Measurements from ENCODE around the gene SPTBN2.

GRCh38 chr11:66734215-66734614, 5.2 kb upstream of the SPTBN2 start:
- TF ChIP-seq CTCF (IDR thresholded peaks at IDR 0.05) (no peak), POLR2A (IDR thresholded peaks at IDR 0.05) (no peak)

Measured in tibial nerve (tissue), 3 donors.